Nephron (organoid): ENCODE results near the gene RETSAT.

Experiments used
- H3K27ac Mint-ChIP-seq, 3 experiments: 2 replicates each; pipeline ENCODE4 v1.8.0; 2020; ENCODE audit warnings: mixed read lengths in 3 of 3, mild to moderate bottlenecking in 2 of 3, moderate library complexity in 1 of 3
- H3K27me3 Mint-ChIP-seq: 2 replicates; pipeline ENCODE4 v1.8.0; 2021; ENCODE audit warnings: low read depth, mild to moderate bottlenecking, moderate library complexity, mixed read lengths
- H3K36me3 Mint-ChIP-seq: 2 replicates; pipeline ENCODE4 v1.8.0; 2020; ENCODE audit warnings: low read depth, mixed read lengths
- H3K4me1 Mint-ChIP-seq: 2 replicates; pipeline ENCODE4 v1.8.0; 2020; ENCODE audit warnings: mixed read lengths
- H3K4me3 Mint-ChIP-seq, 3 experiments: 2 replicates each; pipeline ENCODE4 v1.8.0; 2020; ENCODE audit warnings: mild to moderate bottlenecking in 3 of 3, mixed read lengths in 3 of 3, moderate library complexity in 2 of 3
- H3K9me3 Mint-ChIP-seq: 2 replicates; pipeline ENCODE4 v1.8.0; 2020; ENCODE audit warnings: mixed read lengths
- CTCF ChIP-seq, 3 experiments: fragments of 200-600 bp; sonication (generic); IDR thresholded peaks; one replicate each; pipeline ENCODE4 v1.5.0; 2021; ENCODE audit warnings: antibody characterized with exemption in 3 of 3; ENCODE audit not compliant: unreplicated experiment in 3 of 3

The RETSAT gene

DNA sequence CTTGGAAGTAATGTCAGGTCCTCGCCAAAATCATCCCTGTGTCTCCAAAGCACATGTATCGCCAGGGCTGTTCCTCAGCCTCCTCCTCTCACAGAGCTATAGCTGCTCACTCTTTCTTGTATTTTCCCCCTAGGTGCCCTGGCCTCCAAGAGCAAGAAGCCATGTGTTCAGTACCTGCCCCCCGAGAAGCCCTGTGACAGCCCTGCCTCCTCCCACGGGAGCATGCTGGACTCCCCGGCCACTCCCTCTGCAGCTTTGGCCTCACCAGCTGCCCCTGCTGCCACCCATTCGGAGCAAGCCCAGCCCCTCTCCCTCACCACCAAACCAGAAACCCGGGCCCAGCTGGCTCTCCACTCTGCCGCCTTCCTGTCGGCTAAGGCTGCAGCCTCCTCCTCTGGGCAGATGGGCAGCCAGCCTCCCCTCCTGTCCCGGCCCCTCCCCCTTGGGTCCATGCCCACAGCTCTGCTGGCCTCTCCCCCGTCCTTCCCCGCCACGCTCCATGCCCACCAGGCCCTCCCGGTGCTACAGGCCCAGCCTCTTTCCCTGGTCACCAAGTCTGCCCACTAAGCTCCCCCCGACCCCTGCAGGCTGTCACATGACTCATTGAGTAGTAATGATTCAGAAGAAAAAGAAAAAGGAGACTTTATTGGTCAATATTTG is 45.3 kb downstream of the RETSAT start:
- H3K9me3 Mint-ChIP-seq: no peaks in the 10 kb centered on the region
- peaks cover 60% of the 10 kb centered on the region for H3K36me3 Mint-ChIP-seq
- TF ChIP-seq CTCF (IDR thresholded peaks at IDR 0.05; ENCODE audit: unreplicated experiment in 3 of 3): no peak
- peak overlapping the region; percentile 59 to 95 (median 75) for H3K27ac Mint-ChIP-seq
- no peaks in the 10 kb centered on the region for H3K27me3 Mint-ChIP-seq
- peaks cover 30% of the 10 kb centered on the region for H3K4me1 Mint-ChIP-seq
- peak overlapping the region in 1 of 3 experiments; percentile 50 for H3K4me3 Mint-ChIP-seq

DNA sequence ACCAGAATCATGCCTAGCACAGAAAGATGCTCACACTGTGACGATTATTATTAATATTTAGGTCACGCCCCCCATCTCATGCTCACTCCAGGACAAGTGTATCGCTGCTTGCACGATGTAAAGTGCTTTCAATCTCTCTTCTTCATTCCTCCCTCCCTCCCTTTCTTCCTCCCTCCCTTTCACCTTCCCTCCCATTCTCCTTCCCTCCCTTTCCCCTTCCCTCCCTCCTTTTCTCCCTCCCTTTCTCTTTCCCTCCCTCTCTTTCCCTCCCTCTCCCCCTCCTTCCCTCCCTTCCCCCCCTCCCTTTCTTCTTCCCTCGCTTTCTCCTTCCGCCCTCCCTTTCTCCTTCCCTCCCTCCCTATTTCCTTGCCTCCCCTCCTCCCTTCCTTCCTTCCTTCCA is 46.1 kb downstream of the RETSAT start:
- Mint-ChIP-seq H3K4me1 (peaks cover 30% of the 10 kb centered on the region), H3K36me3 (peaks cover 63% of the 10 kb centered on the region), H3K27me3 (no peaks in the 10 kb centered on the region), H3K4me3 (no peak overlapping the region), H3K9me3 (no peaks in the 10 kb centered on the region), H3K27ac (peak overlapping the region; percentile 59 to 95 (median 75))
- no peak for TF ChIP-seq CTCF (IDR thresholded peaks at IDR 0.05; ENCODE audit: unreplicated experiment in 3 of 3)

DNA sequence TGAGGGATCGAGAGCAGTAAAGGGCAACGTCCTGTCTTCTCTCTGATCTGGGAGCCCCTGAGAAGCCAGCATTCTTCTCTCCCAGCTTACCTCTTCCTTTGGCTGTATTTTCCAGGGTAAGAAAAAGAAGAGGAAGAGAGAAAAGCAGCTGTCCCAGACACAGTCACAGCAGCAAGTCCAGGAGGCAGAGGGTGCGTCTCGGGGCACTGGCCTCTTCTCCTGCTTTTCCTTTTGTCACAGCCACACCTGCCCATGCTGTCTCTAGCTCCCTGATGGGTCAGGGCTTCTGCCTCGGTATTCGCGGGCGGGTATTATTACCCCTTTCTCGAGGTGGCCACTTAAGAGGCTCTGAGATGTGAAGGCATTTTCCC is 46.8 kb downstream of the RETSAT start:
- H3K27ac Mint-ChIP-seq: peak overlapping the region in 2 of 3 experiments; percentile 55 to 68
- peaks cover 64% of the 10 kb centered on the region for H3K36me3 Mint-ChIP-seq
- H3K4me3 Mint-ChIP-seq: no peak overlapping the region
- TF ChIP-seq CTCF (IDR thresholded peaks at IDR 0.05; ENCODE audit: unreplicated experiment in 3 of 3): no peak
- peaks cover 30% of the 10 kb centered on the region for H3K4me1 Mint-ChIP-seq
- H3K27me3 Mint-ChIP-seq: no peaks in the 10 kb centered on the region
- no peaks in the 10 kb centered on the region for H3K9me3 Mint-ChIP-seq

DNA sequence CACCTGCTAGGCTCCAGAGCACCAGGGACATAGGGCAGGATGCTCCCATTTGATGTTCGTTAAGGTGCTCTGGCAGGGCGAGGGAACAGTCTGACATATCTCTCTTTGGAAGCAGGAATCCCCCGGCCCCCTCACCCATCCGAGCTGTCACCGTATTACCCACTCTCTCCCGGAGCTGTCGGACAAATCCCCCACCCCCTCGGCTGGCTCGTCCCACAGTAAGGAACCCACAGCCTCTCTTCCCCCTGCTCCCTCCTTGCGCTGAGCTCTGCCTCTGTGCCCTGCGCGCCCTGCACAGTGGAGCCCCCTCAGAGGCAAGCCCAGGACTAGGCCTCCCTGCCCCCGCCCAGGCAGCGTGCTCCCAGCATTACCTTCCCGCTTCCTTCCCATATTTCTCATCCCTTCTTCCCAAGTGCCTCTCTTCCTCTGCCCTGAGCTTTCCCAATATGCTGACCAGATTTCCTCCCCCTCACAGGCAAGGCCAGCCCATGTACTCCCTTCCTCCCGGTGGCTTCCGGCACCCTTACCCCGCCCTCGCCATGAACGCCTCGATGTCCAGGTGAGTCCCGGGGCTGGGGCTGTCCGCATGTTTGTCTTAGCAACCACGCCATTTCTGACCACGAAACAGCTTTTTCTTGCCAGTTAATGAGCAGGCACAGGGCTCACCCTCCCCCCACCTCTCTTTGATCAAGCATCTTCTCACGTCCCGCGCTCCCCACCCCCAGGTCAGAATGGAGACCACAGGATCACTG is 50.4 kb downstream of the RETSAT start:
- Mint-ChIP-seq H3K27ac (peak overlapping the region in 1 of 3 experiments; percentile 68), H3K27me3 (no peaks in the 10 kb centered on the region), H3K4me1 (peaks cover 8% of the 10 kb centered on the region), H3K9me3 (no peaks in the 10 kb centered on the region), H3K36me3 (peaks cover 49% of the 10 kb centered on the region), H3K4me3 (no peak overlapping the region)
- TF ChIP-seq CTCF (IDR thresholded peaks at IDR 0.05; ENCODE audit: unreplicated experiment in 3 of 3): no peak

DNA sequence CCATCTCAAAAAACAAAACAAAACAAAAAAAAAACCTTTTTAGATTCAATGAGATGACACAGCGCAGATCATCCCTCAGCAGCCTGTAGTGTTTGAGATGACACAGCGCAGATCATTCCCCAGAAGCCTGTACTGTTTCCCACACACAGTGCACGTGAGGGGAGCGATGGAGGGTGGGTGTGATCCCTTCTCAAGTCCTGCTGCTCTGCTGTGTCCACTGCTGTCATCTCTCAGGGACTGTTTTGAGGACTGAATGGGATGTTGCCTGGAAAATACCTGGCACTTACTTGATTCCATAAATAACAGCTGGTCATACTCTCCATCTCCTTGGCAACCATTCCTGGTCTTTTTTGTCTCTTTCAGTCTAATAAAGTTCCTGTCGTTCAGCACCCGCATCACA is 52.2 kb downstream of the RETSAT start:
- no peaks in the 10 kb centered on the region for H3K9me3 Mint-ChIP-seq
- no peak overlapping the region for H3K4me3 Mint-ChIP-seq
- H3K4me1 Mint-ChIP-seq: no peaks in the 10 kb centered on the region
- no peak for TF ChIP-seq CTCF (IDR thresholded peaks at IDR 0.05; ENCODE audit: unreplicated experiment in 3 of 3)
- no peaks in the 10 kb centered on the region for H3K27me3 Mint-ChIP-seq
- H3K36me3 Mint-ChIP-seq: peaks cover 38% of the 10 kb centered on the region
- no peak overlapping the region for H3K27ac Mint-ChIP-seq
